HEK293 (cell line): Measurements from ENCODE around the gene BBOX1.

Experiments
- CTCF ChIA-PET: fragments of 350-600 bp; formaldehyde crosslinking; extraction: SDS; loops from one replicate; lab custom pipeline; 2021; ENCODE audit warnings: antibody characterized with exemption; lab: Yijun Ruan, JAX
- POLR2A ChIA-PET: fragments of 300-600 bp; formaldehyde crosslinking; extraction: SDS; loops from one replicate; lab custom pipeline; 2020; ENCODE audit warnings: antibody characterized with exemption, inconsistent platforms; lab: Yijun Ruan, JAX
- H3K27ac ChIP-seq: fragments of 200-500 bp; sonication (Bioruptor generic); 2 replicates; pipeline ENCODE4 v1.5.1; 2014; ENCODE audit warnings: low read depth, low read length, control low read depth, inconsistent platforms; ENCODE audit errors: extremely low read depth
- H3K36me3 ChIP-seq, 2 experiments: fragments of 200-500 bp in 1 of 2; sonication (Bioruptor generic) in 1 of 2; 1 replicate in 1 of 2; 2 replicates in 1 of 2; pipeline ENCODE4 v1.5.1; 2014 to 2017; ENCODE audit warnings: inconsistent platforms in 2 of 2, low read length in 2 of 2; ENCODE audit not compliant: control insufficient read depth in 2 of 2, insufficient read depth in 1 of 2
- H3K4me1 ChIP-seq: fragments of 200-500 bp; sonication (Bioruptor generic); 2 replicates; pipeline ENCODE4 v1.5.1; 2014; ENCODE audit warnings: mild to moderate bottlenecking, low read length, inconsistent platforms; ENCODE audit not compliant: control insufficient read depth, insufficient read depth
- H3K4me3 ChIP-seq: 2 replicates; pipeline ENCODE4 v1.5.1; 2011; ENCODE audit warnings: low read depth, mild to moderate bottlenecking, control low read depth, low read length, moderate library complexity
- H3K9me3 ChIP-seq: fragments of 200-500 bp; sonication (Bioruptor generic); 2 replicates; pipeline ENCODE4 v1.5.1; 2014; ENCODE audit warnings: low read depth, low read length, inconsistent platforms; ENCODE audit not compliant: control insufficient read depth, insufficient read depth
- GFI1B ChIP-seq: fragments of 450-650 bp; formaldehyde crosslinking; IDR thresholded peaks from 2 replicates; pipeline ENCODE4 v1.5.1; 2016; ENCODE audit warnings: missing biosample characterization, missing genetic modification characterization
- HIC1 ChIP-seq: fragments of 450-650 bp; formaldehyde crosslinking; IDR thresholded peaks from 2 replicates; pipeline ENCODE4 v1.5.1; 2016; ENCODE audit warnings: missing biosample characterization, missing genetic modification characterization
- IKZF3 ChIP-seq: fragments of 450-650 bp; IDR thresholded peaks from 2 replicates; pipeline ENCODE4 v1.5.0; 2018; ENCODE audit warnings: missing biosample characterization, mild to moderate bottlenecking, missing genetic modification characterization, moderate library complexity
- PBX3 ChIP-seq: sonication (generic); formaldehyde crosslinking; IDR thresholded peaks from 2 replicates; pipeline ENCODE4 v1.8.1; 2022; ENCODE audit warnings: mild to moderate bottlenecking, moderate library complexity, missing genetic modification reagents
- PRDM10 ChIP-seq: fragments of 450-650 bp; formaldehyde crosslinking; IDR thresholded peaks from 2 replicates; pipeline ENCODE4 v1.5.1; 2016; ENCODE audit warnings: missing biosample characterization, missing genetic modification characterization
- ZBTB17 ChIP-seq: fragments of 450-650 bp; formaldehyde crosslinking; IDR thresholded peaks from 2 replicates; pipeline ENCODE4 v1.5.1; 2016; ENCODE audit warnings: missing biosample characterization, missing genetic modification characterization
- ZFHX2 ChIP-seq: fragments of 450-650 bp; formaldehyde crosslinking; conservative IDR thresholded peaks from 2 replicates; pipeline ENCODE4 v1.5.1; 2016; ENCODE audit warnings: missing biosample characterization, missing genetic modification characterization
- ZFP69B ChIP-seq: fragments of 450-650 bp; formaldehyde crosslinking; IDR thresholded peaks from 2 replicates; pipeline ENCODE4 v1.5.1; 2016; ENCODE audit warnings: missing biosample characterization, missing genetic modification characterization
- ZNF157 ChIP-seq: fragments of 450-650 bp; formaldehyde crosslinking; IDR thresholded peaks from 2 replicates; pipeline ENCODE4 v1.5.1; 2016; ENCODE audit warnings: missing biosample characterization, missing genetic modification characterization
- ZNF202 ChIP-seq: fragments of 450-650 bp; formaldehyde crosslinking; IDR thresholded peaks from 2 replicates; pipeline ENCODE4 v1.5.1; 2016; ENCODE audit warnings: missing biosample characterization, missing genetic modification characterization, borderline replicate concordance
- ZNF488 ChIP-seq: fragments of 450-650 bp; formaldehyde crosslinking; IDR thresholded peaks from 2 replicates; pipeline ENCODE4 v1.5.1; 2016; ENCODE audit warnings: missing biosample characterization, missing genetic modification characterization
- ZNF560 ChIP-seq: fragments of 450-650 bp; formaldehyde crosslinking; IDR thresholded peaks from 2 replicates; pipeline ENCODE4 v1.5.1; 2017; ENCODE audit warnings: missing biosample characterization, missing genetic modification characterization, borderline replicate concordance
- ZNF561 ChIP-seq: fragments of 450-650 bp; IDR thresholded peaks from 2 replicates; pipeline ENCODE4 v1.5.1; 2018; ENCODE audit warnings: missing biosample characterization, missing genetic modification characterization, borderline replicate concordance
- ZNF580 ChIP-seq: fragments of 450-650 bp; formaldehyde crosslinking; IDR thresholded peaks from 2 replicates; pipeline ENCODE4 v1.5.1; 2016; ENCODE audit warnings: missing biosample characterization, missing genetic modification characterization
- ZNF701 ChIP-seq: fragments of 450-650 bp; formaldehyde crosslinking; IDR thresholded peaks from 2 replicates; pipeline ENCODE4 v1.5.1; 2016; ENCODE audit warnings: missing biosample characterization, missing genetic modification characterization
- ZNF704 ChIP-seq: fragments of 450-650 bp; formaldehyde crosslinking; IDR thresholded peaks from 2 replicates; pipeline ENCODE4 v1.5.1; 2016; ENCODE audit warnings: missing biosample characterization, missing genetic modification characterization
- ZNF707 ChIP-seq: fragments of 450-650 bp; formaldehyde crosslinking; IDR thresholded peaks from 2 replicates; pipeline ENCODE4 v1.5.1; 2016; ENCODE audit warnings: missing biosample characterization, missing genetic modification characterization
- ZNF76 ChIP-seq: fragments of 450-650 bp; formaldehyde crosslinking; IDR thresholded peaks from 2 replicates; pipeline ENCODE4; 2016; ENCODE audit warnings: low read depth, missing biosample characterization, missing genetic modification characterization, borderline replicate concordance
- ZNF791 ChIP-seq: fragments of 450-650 bp; formaldehyde crosslinking; IDR thresholded peaks from 2 replicates; pipeline ENCODE4 v1.5.1; 2016; ENCODE audit warnings: missing biosample characterization, missing genetic modification characterization

Gene BBOX1

GRCh38 chr11:27058456-27058855 is 17.8 kb downstream of the BBOX1 start:
- H3K4me3 ChIP-seq, result no peak overlapping the region
- H3K36me3 ChIP-seq, result peaks cover 0 to 3% of the 10 kb centered on the region in 2 experiments; a peak in 1 of 3 replicates
- TF ChIP-seq PBX3 (CRISPR knock-in tag) (no peak), ZNF202 (no peak), PRDM10 (tag by site-specific recombination) (no peak)
- CTCF ChIA-PET, result interaction anchor here (1.1 kb wide), 1 partner anchor 26 kb away, joined by 3 read pairs; no protein-coding TSS in a partner anchor
- no peaks in the 10 kb centered on the region for H3K9me3 ChIP-seq
- H3K4me1 ChIP-seq, result peaks cover 7% of the 10 kb centered on the region
- no peak overlapping the region for H3K27ac ChIP-seq
- POLR2A ChIA-PET, result no interaction called here

GRCh38 chr11:27059431-27059830 is 18.8 kb downstream of the BBOX1 start:
- peaks cover 0 to 3% of the 10 kb centered on the region in 2 experiments; a peak in 1 of 3 replicates for H3K36me3 ChIP-seq
- no peaks in the 10 kb centered on the region for H3K9me3 ChIP-seq
- no peak overlapping the region for H3K27ac ChIP-seq
- no peak overlapping the region for H3K4me3 ChIP-seq
- ChIA-PET CTCF (no interaction called here), POLR2A (no interaction called here)
- H3K4me1 ChIP-seq, result peaks cover 7% of the 10 kb centered on the region
- TF ChIP-seq ZNF76 (tag by site-specific recombination), result no peak
- TF ChIP-seq IKZF3, result no peak
- TF ChIP-seq ZNF561 (tag by site-specific recombination), result no peak
- no peak for TF ChIP-seq HIC1 (tag by site-specific recombination)
- no peak for TF ChIP-seq ZFHX2
- no peak for TF ChIP-seq ZFP69B (tag by site-specific recombination)
- TF ChIP-seq ZNF488 (tag by site-specific recombination), result no peak
- TF ChIP-seq ZNF791, result no peak
- no peak for TF ChIP-seq ZNF704 (tag by site-specific recombination)
- TF ChIP-seq ZNF580, result no peak
- no peak for TF ChIP-seq ZNF560
- TF ChIP-seq ZBTB17 (tag by site-specific recombination), result no peak
- no peak for TF ChIP-seq ZNF707 (tag by site-specific recombination)
- TF ChIP-seq GFI1B (tag by site-specific recombination), result no peak
- no peak for TF ChIP-seq ZNF701 (tag by site-specific recombination)
- no peak for TF ChIP-seq ZNF157
